ENCODE results near the gene FHOD1. TPM values are rescaled to one million over a fixed set of nuclear protein-coding genes. Genes with fewer than 3 reads are reported as not detected.

The FHOD1 gene
- total and polyA plus RNA-seq, 2 of the 13 experiments (the other 11 are each of a cell fraction or from before 2014, with no cell fraction given): 20.0 to 20.8 TPM

DNA sequence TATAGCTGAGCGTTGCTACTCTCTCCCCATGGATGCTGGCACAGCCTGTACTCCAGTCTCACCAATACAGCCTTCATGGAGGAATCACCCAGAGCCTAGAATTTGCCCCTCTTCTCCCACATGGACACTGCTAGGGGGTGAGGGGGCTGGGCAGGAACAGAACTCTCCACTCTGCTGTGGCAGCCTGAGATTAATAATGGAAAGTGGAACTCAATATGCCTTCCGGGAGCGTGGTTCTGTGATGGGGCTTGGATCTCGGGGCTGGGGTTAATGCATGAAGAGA, 2.7 kb upstream of the FHOD1 start (continued):
- TF ChIP-seq, protein P1, sequence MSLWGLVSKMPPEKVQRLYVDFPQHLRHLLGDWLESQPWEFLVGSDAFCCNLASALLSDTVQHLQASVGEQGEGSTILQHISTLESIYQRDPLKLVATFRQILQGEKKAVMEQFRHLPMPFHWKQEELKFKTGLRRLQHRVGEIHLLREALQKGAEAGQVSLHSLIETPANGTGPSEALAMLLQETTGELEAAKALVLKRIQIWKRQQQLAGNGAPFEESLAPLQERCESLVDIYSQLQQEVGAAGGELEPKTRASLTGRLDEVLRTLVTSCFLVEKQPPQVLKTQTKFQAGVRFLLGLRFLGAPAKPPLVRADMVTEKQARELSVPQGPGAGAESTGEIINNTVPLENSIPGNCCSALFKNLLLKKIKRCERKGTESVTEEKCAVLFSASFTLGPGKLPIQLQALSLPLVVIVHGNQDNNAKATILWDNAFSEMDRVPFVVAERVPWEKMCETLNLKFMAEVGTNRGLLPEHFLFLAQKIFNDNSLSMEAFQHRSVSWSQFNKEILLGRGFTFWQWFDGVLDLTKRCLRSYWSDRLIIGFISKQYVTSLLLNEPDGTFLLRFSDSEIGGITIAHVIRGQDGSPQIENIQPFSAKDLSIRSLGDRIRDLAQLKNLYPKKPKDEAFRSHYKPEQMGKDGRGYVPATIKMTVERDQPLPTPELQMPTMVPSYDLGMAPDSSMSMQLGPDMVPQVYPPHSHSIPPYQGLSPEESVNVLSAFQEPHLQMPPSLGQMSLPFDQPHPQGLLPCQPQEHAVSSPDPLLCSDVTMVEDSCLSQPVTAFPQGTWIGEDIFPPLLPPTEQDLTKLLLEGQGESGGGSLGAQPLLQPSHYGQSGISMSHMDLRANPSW (CRISPR knock-in tag; IDR thresholded peaks at IDR 0.05; ENCODE audit: borderline replicate concordance): no peak
- TF ChIP-seq AHR (CRISPR knock-in tag; IDR thresholded peaks at IDR 0.05) (no peak), ERF (CRISPR knock-in tag; IDR thresholded peaks at IDR 0.05) (no peak), JUN (CRISPR knock-in tag; IDR thresholded peaks at IDR 0.05) (no peak)
- TF ChIP-seq, protein P2, sequence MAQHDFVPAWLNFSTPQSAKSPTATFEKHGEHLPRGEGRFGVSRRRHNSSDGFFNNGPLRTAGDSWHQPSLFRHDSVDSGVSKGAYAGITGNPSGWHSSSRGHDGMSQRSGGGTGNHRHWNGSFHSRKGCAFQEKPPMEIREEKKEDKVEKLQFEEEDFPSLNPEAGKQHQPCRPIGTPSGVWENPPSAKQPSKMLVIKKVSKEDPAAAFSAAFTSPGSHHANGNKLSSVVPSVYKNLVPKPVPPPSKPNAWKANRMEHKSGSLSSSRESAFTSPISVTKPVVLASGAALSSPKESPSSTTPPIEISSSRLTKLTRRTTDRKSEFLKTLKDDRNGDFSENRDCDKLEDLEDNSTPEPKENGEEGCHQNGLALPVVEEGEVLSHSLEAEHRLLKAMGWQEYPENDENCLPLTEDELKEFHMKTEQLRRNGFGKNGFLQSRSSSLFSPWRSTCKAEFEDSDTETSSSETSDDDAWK (CRISPR knock-in tag; IDR thresholded peaks at IDR 0.05): no peak
- TF ChIP-seq, protein P3, sequence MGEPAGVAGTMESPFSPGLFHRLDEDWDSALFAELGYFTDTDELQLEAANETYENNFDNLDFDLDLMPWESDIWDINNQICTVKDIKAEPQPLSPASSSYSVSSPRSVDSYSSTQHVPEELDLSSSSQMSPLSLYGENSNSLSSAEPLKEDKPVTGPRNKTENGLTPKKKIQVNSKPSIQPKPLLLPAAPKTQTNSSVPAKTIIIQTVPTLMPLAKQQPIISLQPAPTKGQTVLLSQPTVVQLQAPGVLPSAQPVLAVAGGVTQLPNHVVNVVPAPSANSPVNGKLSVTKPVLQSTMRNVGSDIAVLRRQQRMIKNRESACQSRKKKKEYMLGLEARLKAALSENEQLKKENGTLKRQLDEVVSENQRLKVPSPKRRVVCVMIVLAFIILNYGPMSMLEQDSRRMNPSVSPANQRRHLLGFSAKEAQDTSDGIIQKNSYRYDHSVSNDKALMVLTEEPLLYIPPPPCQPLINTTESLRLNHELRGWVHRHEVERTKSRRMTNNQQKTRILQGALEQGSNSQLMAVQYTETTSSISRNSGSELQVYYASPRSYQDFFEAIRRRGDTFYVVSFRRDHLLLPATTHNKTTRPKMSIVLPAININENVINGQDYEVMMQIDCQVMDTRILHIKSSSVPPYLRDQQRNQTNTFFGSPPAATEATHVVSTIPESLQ (CRISPR knock-in tag; conservative IDR thresholded peaks at IDR 0.05): no peak
